GM12878 (cell line): Measurements from ENCODE around the gene UGT1A6. TPM values are rescaled to one million over a fixed set of nuclear protein-coding genes. Genes with fewer than 3 reads are reported as not detected.

Source experiments
- ATAC-seq: fragments of 200-7000 bp; cut with Tn5 transposase; 3 replicates; pipeline ENCODE4 v1.9.1; 2020; ENCODE audit warnings: mild to moderate bottlenecking, moderate library complexity
- BruUV-seq: library from RNA; stranded (reverse); fragments of 400-500 nt; replicated peaks from 2 replicates; lab custom pipeline; 2021; lab: Mats Ljungman, UMichigan
- CTCF ChIA-PET: fragments of 300-600 bp; sonication (Branson Sonifier 250); formaldehyde crosslinking; extraction: SDS; loops from one replicate; lab custom pipeline; 2021; ENCODE audit warnings: inconsistent platforms; lab: Yijun Ruan, JAX
- POLR2A ChIA-PET: fragments of 350-600 bp; formaldehyde crosslinking; extraction: SDS; loops from one replicate; lab custom pipeline; 2021; ENCODE audit warnings: inconsistent platforms; lab: Charles Lee
- RAD21 ChIA-PET: fragments of 300-600 bp; sonication (Branson Sonifier 250); formaldehyde crosslinking; loops from one replicate; lab custom pipeline; 2023; ENCODE audit warnings: antibody characterized with exemption; ENCODE audit not compliant: unreplicated experiment; lab: Charles Lee
- SMC1A ChIA-PET: fragments of 300-600 bp; sonication (Branson Sonifier 250); formaldehyde crosslinking; loops from one replicate; lab custom pipeline; 2023; ENCODE audit not compliant: unreplicated experiment, uncharacterized antibody; lab: Charles Lee
- DNase-seq: peaks from one replicate; pipeline ENCODE4 v3.0.0-alpha.2; 2011; ENCODE audit warnings: low read depth, low spot score
- FAIRE-seq: peaks from 3 replicates; lab custom pipeline; 2011; peaks lifted over from hg19 to GRCh38; lab: Jason Lieb, UNC
- H2AFZ ChIP-seq: 2 replicates; pipeline ENCODE4 v1.6.0; 2011; ENCODE audit warnings: low read depth, low read length, control low read depth; ENCODE audit not compliant: control insufficient read depth
- H3K27ac ChIP-seq: 2 replicates; pipeline ENCODE4 v1.5.1; 2011; ENCODE audit warnings: control low read depth; ENCODE audit not compliant: control insufficient read depth, insufficient read depth
- H3K27me3 ChIP-seq, 2 experiments: replicated peaks in 1 of 2; 2 replicates each; pipeline versions ENCODE4 v1.6.0 to v1.6.1; 2011; ENCODE audit warnings: low read length in 1 of 2; ENCODE audit not compliant: control insufficient read depth in 2 of 2, insufficient read depth in 2 of 2
- H3K36me3 ChIP-seq, 2 experiments: 2 replicates each; pipeline ENCODE4 v1.5.1; 2011; ENCODE audit warnings: low read length in 1 of 2; ENCODE audit not compliant: control insufficient read depth in 2 of 2, insufficient read depth in 2 of 2
- H3K4me1 ChIP-seq: 2 replicates; pipeline ENCODE4 v1.6.1; 2011; ENCODE audit warnings: mild to moderate bottlenecking, low read length, moderate library complexity, mixed read lengths; ENCODE audit not compliant: control insufficient read depth, insufficient read depth
- H3K4me2 ChIP-seq: 2 replicates; pipeline ENCODE4 v1.6.0; 2011; ENCODE audit warnings: control low read depth; ENCODE audit not compliant: control insufficient read depth, insufficient read depth
- H3K4me3 ChIP-seq: fragments of 200-600 bp; sonication (generic); 2 replicates; pipeline ENCODE4 v1.5.1; 2016
- H3K79me2 ChIP-seq: 2 replicates; pipeline ENCODE4 v1.6.0; 2011; ENCODE audit warnings: low read length; ENCODE audit not compliant: control insufficient read depth, insufficient read depth
- H3K9ac ChIP-seq: 2 replicates; pipeline ENCODE4 v1.8.0; 2011; ENCODE audit warnings: low read length, control low read depth, mixed read lengths; ENCODE audit not compliant: control insufficient read depth, insufficient read depth
- H3K9me3 ChIP-seq: replicated peaks from 3 replicates; pipeline ENCODE4 v1.5.1; 2011; ENCODE audit warnings: mild to moderate bottlenecking, low read length; ENCODE audit not compliant: control insufficient read depth, insufficient read depth
- H4K20me1 ChIP-seq: 2 replicates; pipeline ENCODE4 v1.6.0; 2011; ENCODE audit not compliant: control insufficient read depth, insufficient read depth
- CHD4 ChIP-seq: fragments of 200-600 bp; sonication (generic); IDR thresholded peaks from 2 replicates; pipeline ENCODE4 v1.6.1; 2016; ENCODE audit warnings: mild to moderate bottlenecking
- CTCF ChIP-seq, 3 experiments: IDR thresholded peaks in 2 of 3; conservative IDR thresholded peaks in 1 of 3; 2 replicates each; pipeline ENCODE4 v1.5.1; 2011; ENCODE audit warnings: low read depth in 3 of 3, low read length in 3 of 3, mild to moderate bottlenecking in 3 of 3, control low read depth in 2 of 3, moderate library complexity in 2 of 3, inconsistent platforms in 1 of 3, mixed read lengths in 1 of 3; ENCODE audit not compliant: control insufficient read depth in 2 of 3, insufficient read depth in 1 of 3; ENCODE audit errors: extremely low read depth in 1 of 3
- DPF2 ChIP-seq: fragments of 450-650 bp; IDR thresholded peaks from 2 replicates; pipeline ENCODE4 v1.6.1; 2017; ENCODE audit warnings: mild to moderate bottlenecking
- E4F1 ChIP-seq: fragments of 450-650 bp; IDR thresholded peaks from 2 replicates; pipeline ENCODE4 v1.6.1; 2018; ENCODE audit warnings: borderline replicate concordance, mild to moderate bottlenecking; ENCODE audit not compliant: partially characterized antibody
- GATAD2B ChIP-seq: fragments of 450-650 bp; conservative IDR thresholded peaks from 2 replicates; pipeline ENCODE4 v1.6.1; 2017; ENCODE audit warnings: low read depth, mild to moderate bottlenecking, moderate library complexity
- HDGF ChIP-seq: fragments of 450-650 bp; IDR thresholded peaks from 2 replicates; pipeline ENCODE4 v1.6.1; 2016; ENCODE audit warnings: antibody characterized with exemption
- JUNB ChIP-seq: IDR thresholded peaks from 2 replicates; pipeline ENCODE4 v1.6.1; 2016; ENCODE audit warnings: antibody characterized with exemption, mild to moderate bottlenecking
- SMAD5 ChIP-seq: IDR thresholded peaks from 2 replicates; pipeline ENCODE4 v1.6.1; 2016; ENCODE audit warnings: antibody characterized with exemption, low read depth
- SMARCA5 ChIP-seq: fragments of 450-650 bp; IDR thresholded peaks from 2 replicates; pipeline ENCODE4 v1.6.1; 2017; ENCODE audit warnings: mild to moderate bottlenecking
- TAF1 ChIP-seq: IDR thresholded peaks from 2 replicates; pipeline ENCODE4 v1.6.1; 2011; ENCODE audit warnings: mild to moderate bottlenecking, low read depth, low read length, borderline replicate concordance
- ZBED1 ChIP-seq: IDR thresholded peaks from 2 replicates; pipeline ENCODE4 v1.6.1; 2016; ENCODE audit warnings: borderline replicate concordance
- ZSCAN29 ChIP-seq: fragments of 450-650 bp; IDR thresholded peaks from 2 replicates; pipeline ENCODE4 v1.6.1; 2017; ENCODE audit warnings: mild to moderate bottlenecking, moderate library complexity
- WGBS: methylation state at CpG from one replicate; pipeline ENCODE4 v1.1.6; 2016; ENCODE audit warnings: low lambda C conversion rate; ENCODE audit not compliant: insufficient replicate concordance, insufficient coverage; ENCODE audit errors: missing lambda C conversion rate; 5-methylcytosine and 5-hydroxymethylcytosine counted together
- in situ Hi-C: fragments of 300-500 bp; cut with MboI; formaldehyde crosslinking; loops from 9 replicates; pipeline ENCODE4 v1.14.3; 2018; ENCODE audit warnings: mixed read lengths
- intact Hi-C: fragments of 100-400 bp; cut with micrococcal nuclease; formaldehyde crosslinking; loops from one replicate; pipeline ENCODE4 v1.14.2; 2022; ENCODE audit not compliant: unreplicated experiment
- polyA plus RNA-seq, 11 experiments: library from polyadenylated mRNA; depleted of rRNA in 4 of 11; unstranded in 6 of 11; stranded (reverse) in 5 of 11; fragments of >200 nt; fragmentation: Nextera tagmentation in 4 of 11; fragmentation: Illumina TruSeq in 1 of 11; extraction: Ambion mirVana in 4 of 11; extraction: Trizol in 1 of 11; gene quantifications; 1 replicate in 1 of 11; 2 replicates in 10 of 11; pipeline versions ENCODE4 v1.2.1 to v1.2.3, GENCODE V29; 2011 to 2016; ENCODE audit warnings: inconsistent platforms in 2 of 11, missing spikeins in 2 of 11, low read depth in 1 of 11
- total RNA-seq, 4 experiments: library from RNA; depleted of rRNA in 3 of 4; stranded (reverse); fragments of >200 nt in 3 of 4; fragmentation: Illumina TruSeq in 1 of 4; extraction: Trizol in 1 of 4; gene quantifications; 2 replicates each; pipeline versions ENCODE4 v1.2.1 to v1.2.3, GENCODE V29; 2013 to 2021
- TF ChIP-seq, protein P1 (sequence below): fragments of 450-650 bp; IDR thresholded peaks from 2 replicates; pipeline ENCODE4 v1.6.1; 2017; ENCODE audit warnings: low read depth, mild to moderate bottlenecking, moderate library complexity

The UGT1A6 gene
- total and polyA plus RNA-seq, 10 of the 15 experiments (the other 5 are each of a cell fraction or from before 2014, with no cell fraction given): not detected

GRCh38 chr2:233792720-233793119 is 100.0 kb downstream of the UGT1A6 start:
- Histone ChIP-seq H3K27me3 (no peaks in the 10 kb centered on the region; a peak in 1 of 4 replicates), H3K4me1 (no peaks in the 10 kb centered on the region), H3K79me2 (no peaks in the 10 kb centered on the region), H3K36me3 (no peaks in the 10 kb centered on the region), H4K20me1 (no peaks in the 10 kb centered on the region), H3K9ac (no peak overlapping the region), H2AFZ (no peak overlapping the region), H3K9me3 (no peaks in the 10 kb centered on the region), H3K4me2 (no peak overlapping the region), H3K27ac (no peak overlapping the region), H3K4me3 (no peak overlapping the region)
- TF ChIP-seq SMARCA5: no peak
- no peak for TF ChIP-seq E4F1
- no peak for TF ChIP-seq CTCF (IDR thresholded peaks at IDR 0.05 in 2 of 3, conservative IDR thresholded peaks at IDR 0.05 in 1 of 3; ENCODE audit: control insufficient read depth in 2 of 3, extremely low read depth in 1 of 3, insufficient read depth in 1 of 3, low read depth in 3 of 3, low read length in 3 of 3)
- TF ChIP-seq ZSCAN29: no peak
- no peak for TF ChIP-seq JUNB
- TF ChIP-seq TAF1: no peak
- no peak for TF ChIP-seq HDGF
- TF ChIP-seq ZBED1: no peak
- no peak for TF ChIP-seq CHD4
- TF ChIP-seq, protein P1, sequence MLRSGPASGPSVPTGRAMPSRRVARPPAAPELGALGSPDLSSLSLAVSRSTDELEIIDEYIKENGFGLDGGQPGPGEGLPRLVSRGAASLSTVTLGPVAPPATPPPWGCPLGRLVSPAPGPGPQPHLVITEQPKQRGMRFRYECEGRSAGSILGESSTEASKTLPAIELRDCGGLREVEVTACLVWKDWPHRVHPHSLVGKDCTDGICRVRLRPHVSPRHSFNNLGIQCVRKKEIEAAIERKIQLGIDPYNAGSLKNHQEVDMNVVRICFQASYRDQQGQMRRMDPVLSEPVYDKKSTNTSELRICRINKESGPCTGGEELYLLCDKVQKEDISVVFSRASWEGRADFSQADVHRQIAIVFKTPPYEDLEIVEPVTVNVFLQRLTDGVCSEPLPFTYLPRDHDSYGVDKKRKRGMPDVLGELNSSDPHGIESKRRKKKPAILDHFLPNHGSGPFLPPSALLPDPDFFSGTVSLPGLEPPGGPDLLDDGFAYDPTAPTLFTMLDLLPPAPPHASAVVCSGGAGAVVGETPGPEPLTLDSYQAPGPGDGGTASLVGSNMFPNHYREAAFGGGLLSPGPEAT: no peak
- TF ChIP-seq DPF2: no peak
- TF ChIP-seq SMAD5: no peak
- no peak for TF ChIP-seq GATAD2B
- ATAC-seq (no peak), DNase-seq (no peak), FAIRE-seq (no peak)
- RAD21 ChIA-PET: no interaction called here
- POLR2A ChIA-PET: no interaction called here
- SMC1A ChIA-PET: no interaction called here
- WGBS: 30% methylated on average over 7 of the region's 7 CpGs
- CTCF ChIA-PET: no interaction called here
- intact Hi-C loops: no loop called here
- in situ Hi-C loops: no loop called here
- no TSS peak for BruUV-seq
